OCI-LY1 (cell line): ENCODE results near the gene SLC16A1.

Experiments used
- CTCF ChIP-seq: fragments of 200-600 bp; sonication (generic), shearing (Covaris generic); IDR thresholded peaks from 2 replicates; pipeline ENCODE4 v1.5.1; 2017; ENCODE audit warnings: mild to moderate bottlenecking, antibody characterized with exemption, low read length, moderate library complexity, mixed read lengths
- EZH2 ChIP-seq: fragments of 200-600 bp; sonication (generic), shearing (Covaris generic); IDR thresholded peaks from 2 replicates; pipeline ENCODE4 v1.8.0; 2017; ENCODE audit warnings: borderline replicate concordance, mixed run types, mild to moderate bottlenecking, antibody characterized with exemption, low read length, moderate library complexity, mixed read lengths

DNA sequence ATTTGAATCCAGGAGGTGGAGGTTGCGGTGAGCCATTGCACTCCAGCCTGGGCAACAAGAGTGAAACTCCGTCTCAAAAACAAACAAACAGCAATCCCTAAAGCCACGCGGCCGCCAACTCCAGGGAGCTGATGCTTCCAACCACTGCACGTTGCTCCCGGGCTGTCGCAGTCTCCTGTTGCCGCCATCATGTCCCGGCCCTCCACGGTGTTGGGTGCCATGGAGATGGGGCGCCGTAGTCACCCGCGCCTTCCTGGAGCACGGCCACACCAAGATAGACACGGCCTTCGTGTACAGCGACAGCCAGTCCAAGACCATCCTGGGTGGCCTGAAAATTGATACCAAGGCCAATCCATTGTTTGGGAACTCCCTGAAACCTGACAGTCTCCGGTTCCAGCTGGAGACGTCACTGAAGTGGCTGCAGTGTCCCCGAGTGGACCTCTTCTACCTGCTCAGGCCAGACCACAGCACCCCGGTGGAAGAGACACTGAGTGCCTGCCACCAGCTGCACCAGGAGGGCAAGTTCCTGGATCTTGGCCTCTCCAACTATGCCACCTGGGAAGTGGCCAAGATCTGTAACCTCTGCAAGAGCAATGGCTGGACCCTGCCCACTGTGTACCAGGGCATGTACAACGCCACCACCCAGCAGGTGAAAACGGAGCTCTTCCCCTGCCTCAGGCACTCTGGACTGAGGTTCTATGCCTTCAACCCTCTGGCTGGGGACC lies 32.6 kb downstream of the SLC16A1 start:
- TF ChIP-seq CTCF (no peak), EZH2 (no peak)
